Measurements from ENCODE around the gene LCOR.
"Not testable (repeated sequence)": the region's sequence is repeated elsewhere in the genome, so short reads cannot be mapped to it uniquely, and the experiment has no call there.

LCOR gene

GRCh38 chr10:96831867-96832720 lies at the start of gene LCOR:
Gene LCOR (plus strand): TSS chr10:96832298. CDS start chr10:96949058, 116,760 bp downstream.
- DNase-seq = peak; percentile 94

- no peak for DNase-seq
These were observed 47.8 kb upstream of the LCOR start for GRCh38 chr10:96784253-96784652.

- no peak for DNase-seq
These were observed 42.5 kb upstream of the LCOR start for GRCh38 chr10:96789571-96790108.

- no peak for DNase-seq
These were observed 40.2 kb upstream of the LCOR start for GRCh38 chr10:96791902-96792301.

- DNase-seq = no peak
These were observed 37.0 kb upstream of the LCOR start for GRCh38 chr10:96794836-96795733.

GRCh38 chr10:96797485-96797884 lies 34.6 kb upstream of the LCOR start:
- no peak for DNase-seq

GRCh38 chr10:96803288-96803664 lies 28.8 kb upstream of the LCOR start:
- no peak for DNase-seq

GRCh38 chr10:96814264-96814663 lies 17.8 kb upstream of the LCOR start:
- peak; percentile 81 for DNase-seq

- not testable (repeated sequence) for DNase-seq
These were observed 13.1 kb upstream of the LCOR start for GRCh38 chr10:96818971-96819370.

- no peak for DNase-seq
These were observed 11.3 kb upstream of the LCOR start for GRCh38 chr10:96820765-96821164.

GRCh38 chr10:96826438-96826837 lies 5.7 kb upstream of the LCOR start:
- no peak for DNase-seq

- no peak for DNase-seq
These were observed 3.5 kb upstream of the LCOR start for GRCh38 chr10:96828609-96829008.

- no peak for DNase-seq
These were observed 2.9 kb upstream of the LCOR start for GRCh38 chr10:96829029-96829773.

- DNase-seq = peak; percentile 83
These were observed 1.4 kb upstream of the LCOR start for GRCh38 chr10:96830511-96831199.

GRCh38 chr10:96831200-96831866 lies 765 bp upstream of the LCOR start:
- no peak for DNase-seq

- peak; percentile 89 for DNase-seq
These were observed 672 bp downstream of the LCOR start for GRCh38 chr10:96832721-96833219.

- DNase-seq = peak; percentile 77
These were observed 1.3 kb downstream of the LCOR start for GRCh38 chr10:96833220-96834001.

- no peak for DNase-seq
These were observed 2.0 kb downstream of the LCOR start for GRCh38 chr10:96834120-96834519.

GRCh38 chr10:96835899-96836298 lies 3.8 kb downstream of the LCOR start:
- no peak for DNase-seq

GRCh38 chr10:96838529-96838928 lies 6.4 kb downstream of the LCOR start:
- DNase-seq = no peak
